Measurements from ENCODE around the gene MAMDC2. TPM values are rescaled to one million over a fixed set of nuclear protein-coding genes. Genes with fewer than 3 reads are reported as not detected.
A peak's percentile ranks its signal among the peaks of the same experiment; 100 is the strongest.

The MAMDC2 gene
- total RNA-seq, 1 donor from 2014 or later: 3.4 TPM

DNA sequence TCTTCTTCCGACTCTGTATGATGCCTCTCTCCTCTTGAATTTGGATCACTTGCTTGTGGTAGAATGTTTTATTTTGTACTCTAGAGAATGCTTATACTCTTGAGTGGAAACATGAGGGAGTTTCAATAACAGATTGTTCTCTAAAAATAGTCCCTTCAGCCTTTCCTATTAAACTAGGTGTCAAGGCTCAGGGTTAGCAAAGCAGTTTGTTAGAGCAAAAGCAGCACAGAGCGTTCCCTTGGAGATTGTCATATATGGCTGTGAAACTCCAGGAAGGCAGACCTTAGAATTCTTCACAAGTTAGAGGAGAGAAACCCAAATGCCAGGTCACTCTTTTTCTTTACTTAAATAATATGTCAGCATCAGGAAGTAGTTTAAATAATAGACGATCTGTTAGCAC lies 33.0 kb downstream of the MAMDC2 start:
- Histone ChIP-seq H3K4me1 (peaks cover 4 to 17% of the 10 kb centered on the region in 2 donors), H3K4me3 (no peak overlapping the region), H3K9me3 (no peaks in the 10 kb centered on the region), H3K27ac (peak overlapping the region; percentile 62 to 73), H3K36me3 (no peaks in the 10 kb centered on the region), H3K27me3 (no peaks in the 10 kb centered on the region)
- TF ChIP-seq, protein P1, sequence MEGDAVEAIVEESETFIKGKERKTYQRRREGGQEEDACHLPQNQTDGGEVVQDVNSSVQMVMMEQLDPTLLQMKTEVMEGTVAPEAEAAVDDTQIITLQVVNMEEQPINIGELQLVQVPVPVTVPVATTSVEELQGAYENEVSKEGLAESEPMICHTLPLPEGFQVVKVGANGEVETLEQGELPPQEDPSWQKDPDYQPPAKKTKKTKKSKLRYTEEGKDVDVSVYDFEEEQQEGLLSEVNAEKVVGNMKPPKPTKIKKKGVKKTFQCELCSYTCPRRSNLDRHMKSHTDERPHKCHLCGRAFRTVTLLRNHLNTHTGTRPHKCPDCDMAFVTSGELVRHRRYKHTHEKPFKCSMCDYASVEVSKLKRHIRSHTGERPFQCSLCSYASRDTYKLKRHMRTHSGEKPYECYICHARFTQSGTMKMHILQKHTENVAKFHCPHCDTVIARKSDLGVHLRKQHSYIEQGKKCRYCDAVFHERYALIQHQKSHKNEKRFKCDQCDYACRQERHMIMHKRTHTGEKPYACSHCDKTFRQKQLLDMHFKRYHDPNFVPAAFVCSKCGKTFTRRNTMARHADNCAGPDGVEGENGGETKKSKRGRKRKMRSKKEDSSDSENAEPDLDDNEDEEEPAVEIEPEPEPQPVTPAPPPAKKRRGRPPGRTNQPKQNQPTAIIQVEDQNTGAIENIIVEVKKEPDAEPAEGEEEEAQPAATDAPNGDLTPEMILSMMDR (IDR thresholded peaks at IDR 0.05): no peak
- no peak for DNase-seq (ENCODE audit: low spot score in 2 of 2)
- intact Hi-C loops (cut with DNase I): loop anchor here (2.0 kb wide), 1 partner anchor 18 kb away; no protein-coding TSS in a partner anchor

DNA sequence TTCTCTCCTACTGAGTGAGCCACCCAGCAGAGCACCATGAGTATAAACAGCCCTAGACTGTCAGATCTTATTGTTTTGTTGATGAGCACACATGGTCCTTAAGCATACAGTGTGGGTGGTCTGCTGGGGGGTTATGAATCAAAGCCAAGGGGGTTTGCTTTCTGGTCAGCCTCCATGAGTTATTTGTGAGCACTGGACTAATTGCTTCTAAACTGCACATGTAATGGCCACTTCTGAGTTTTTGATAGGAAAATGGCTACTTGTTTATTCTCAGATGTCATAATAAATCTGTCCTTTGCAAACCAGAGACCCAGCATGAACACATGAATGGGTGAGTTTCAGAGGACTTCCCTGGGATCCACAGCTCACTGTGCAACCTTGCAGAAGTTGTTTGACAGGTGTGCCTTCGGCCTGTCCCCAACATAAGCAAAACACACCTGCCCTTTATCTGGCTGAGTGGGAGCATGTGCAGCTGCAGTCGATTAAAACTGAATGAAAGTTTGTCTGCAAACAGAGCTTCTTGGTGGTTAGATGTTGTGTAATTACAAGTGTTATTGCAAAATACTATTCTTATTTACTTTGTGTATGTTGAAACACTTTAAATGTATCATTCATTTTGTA lies 35.9 kb downstream of the MAMDC2 start:
- intact Hi-C loops (cut with DNase I): loop anchor here (5.0 kb wide), 1 partner anchor 32 kb away; no protein-coding TSS in a partner anchor
- H3K4me3 ChIP-seq: no peak overlapping the region

DNA sequence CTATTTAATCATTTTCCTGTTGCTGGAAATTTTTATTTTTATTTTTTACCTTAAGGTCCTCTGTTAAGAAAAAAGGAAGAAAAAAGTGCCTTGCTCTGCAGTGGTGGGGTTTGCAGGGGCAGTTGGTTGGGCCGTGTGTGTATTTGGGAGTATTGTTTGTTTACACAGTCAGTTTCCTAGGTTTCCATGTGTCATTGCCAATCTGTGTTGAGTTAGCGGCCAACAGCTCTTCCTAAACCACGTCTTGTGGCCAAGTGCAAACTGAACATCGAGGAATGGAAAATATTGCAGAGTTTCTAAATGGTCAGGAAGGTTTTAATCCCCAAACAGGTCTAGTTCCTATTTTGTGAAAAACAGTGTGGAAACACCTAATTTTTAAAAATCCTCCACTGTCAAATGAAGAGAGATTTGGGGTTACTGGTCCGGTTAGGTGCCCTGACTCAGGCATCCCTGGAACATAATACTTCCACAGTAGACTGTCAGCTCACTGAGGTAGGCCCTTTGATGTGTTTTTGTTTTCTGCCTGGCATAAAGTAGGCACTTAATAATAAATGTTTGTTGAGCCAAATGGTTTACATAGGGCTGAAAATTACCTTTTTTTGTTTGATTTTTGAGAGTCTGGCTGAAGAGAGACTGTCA lies 37.0 kb downstream of the MAMDC2 start:
- intact Hi-C loops (cut with DNase I): loop anchor here (5.0 kb wide), 1 partner anchor 33 kb away; no protein-coding TSS in a partner anchor
- TF ChIP-seq, protein P1 (IDR thresholded peaks at IDR 0.05): no peak
- Histone ChIP-seq H3K9me3 (no peaks in the 10 kb centered on the region), H3K36me3 (no peaks in the 10 kb centered on the region), H3K4me1 (peaks cover 4 to 17% of the 10 kb centered on the region in 2 donors), H3K27ac (peak overlapping the region; percentile 52 to 69), H3K27me3 (no peaks in the 10 kb centered on the region), H3K4me3 (no peak overlapping the region)
- peak in 1 of 2 donors; percentile 69 for DNase-seq (ENCODE audit: low spot score in 2 of 2)

More for the DNA sequence above, 35.9 kb downstream of the MAMDC2 start:
- TF ChIP-seq, protein P1 (IDR thresholded peaks at IDR 0.05): no peak
- Histone ChIP-seq H3K27me3 (no peaks in the 10 kb centered on the region), H3K27ac (no peak overlapping the region), H3K4me1 (peaks cover 4 to 17% of the 10 kb centered on the region in 2 donors), H3K36me3 (no peaks in the 10 kb centered on the region), H3K9me3 (no peaks in the 10 kb centered on the region)
- no peak for DNase-seq (ENCODE audit: low spot score in 2 of 2)

DNA sequence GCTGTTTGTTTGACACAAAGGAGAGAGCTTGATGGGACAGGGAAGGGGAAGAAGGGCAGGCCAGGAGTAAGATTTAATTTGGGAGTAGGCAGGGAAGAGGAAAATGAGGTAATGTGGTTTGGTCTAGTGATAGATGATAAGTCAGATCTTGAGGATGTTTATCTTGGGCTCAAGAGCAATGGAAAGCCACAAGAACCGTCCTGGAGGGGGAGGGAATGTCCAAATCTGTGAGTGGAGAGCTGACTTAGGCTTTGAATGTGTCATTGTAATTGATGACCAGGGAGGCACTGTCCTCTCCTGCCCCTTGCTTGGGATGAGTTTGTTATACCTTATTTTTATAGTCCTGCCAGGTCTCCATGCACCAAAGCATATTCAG lies 37.5 kb downstream of the MAMDC2 start:
- no peak for DNase-seq (ENCODE audit: low spot score in 2 of 2)
- Histone ChIP-seq H3K27ac (peak overlapping the region; percentile 52 to 69), H3K36me3 (no peaks in the 10 kb centered on the region), H3K27me3 (no peaks in the 10 kb centered on the region), H3K4me1 (peaks cover 4 to 17% of the 10 kb centered on the region in 2 donors), H3K9me3 (no peaks in the 10 kb centered on the region), H3K4me3 (no peak overlapping the region)
- intact Hi-C loops (cut with DNase I): loop anchor here (5.0 kb wide), 1 partner anchor 34 kb away; no protein-coding TSS in a partner anchor
- TF ChIP-seq, protein P1 (IDR thresholded peaks at IDR 0.05): no peak

DNA sequence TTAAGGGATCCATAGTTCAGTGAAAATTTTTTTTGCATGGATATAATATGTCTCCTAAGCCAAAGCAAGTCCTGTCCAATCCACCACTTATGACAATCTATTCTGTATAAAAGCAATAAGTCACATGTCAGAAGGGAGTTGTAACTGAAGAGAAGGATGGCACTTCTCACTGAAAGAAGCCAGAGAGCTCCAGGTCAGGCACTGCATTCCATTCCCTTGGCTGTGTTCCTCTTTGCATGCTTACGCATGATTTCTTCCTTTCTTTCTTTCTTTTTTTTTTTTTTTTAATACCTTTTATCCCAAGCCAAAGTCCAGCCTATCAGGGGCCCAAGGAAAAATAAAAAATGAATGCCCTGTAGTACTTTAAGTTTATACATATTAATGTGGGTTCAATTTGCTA lies 39.8 kb downstream of the MAMDC2 start:
- Histone ChIP-seq H3K4me1 (peaks cover 0 to 8% of the 10 kb centered on the region in 2 donors), H3K27ac (no peak overlapping the region), H3K36me3 (no peaks in the 10 kb centered on the region), H3K9me3 (no peaks in the 10 kb centered on the region), H3K27me3 (no peaks in the 10 kb centered on the region), H3K4me3 (no peak overlapping the region)
- TF ChIP-seq, protein P1 (IDR thresholded peaks at IDR 0.05): no peak
- no peak for DNase-seq (ENCODE audit: low spot score in 2 of 2)
- intact Hi-C loops (cut with DNase I): loop anchor here (5.0 kb wide), 1 partner anchor 36 kb away; no protein-coding TSS in a partner anchor

Data from ascending aorta (tissue), 2 donors.